Activated gamma-delta T cell treated with anti-CD3 and anti-CD28 coated beads, Interleukin-2, amount 50 U/mL, for 16 hours (primary cell): ENCODE measurements around the gene TCF7L2.

ENCODE experiments used
- DNase-seq: peaks from one replicate; pipeline ENCODE4 v3.0.0-alpha.2; 2020; ENCODE audit warnings: low read depth

Gene TCF7L2

GRCh38 chr10:112948196-112948595 lies 1.9 kb upstream of the TCF7L2 start:
- no peak for DNase-seq

DNA sequence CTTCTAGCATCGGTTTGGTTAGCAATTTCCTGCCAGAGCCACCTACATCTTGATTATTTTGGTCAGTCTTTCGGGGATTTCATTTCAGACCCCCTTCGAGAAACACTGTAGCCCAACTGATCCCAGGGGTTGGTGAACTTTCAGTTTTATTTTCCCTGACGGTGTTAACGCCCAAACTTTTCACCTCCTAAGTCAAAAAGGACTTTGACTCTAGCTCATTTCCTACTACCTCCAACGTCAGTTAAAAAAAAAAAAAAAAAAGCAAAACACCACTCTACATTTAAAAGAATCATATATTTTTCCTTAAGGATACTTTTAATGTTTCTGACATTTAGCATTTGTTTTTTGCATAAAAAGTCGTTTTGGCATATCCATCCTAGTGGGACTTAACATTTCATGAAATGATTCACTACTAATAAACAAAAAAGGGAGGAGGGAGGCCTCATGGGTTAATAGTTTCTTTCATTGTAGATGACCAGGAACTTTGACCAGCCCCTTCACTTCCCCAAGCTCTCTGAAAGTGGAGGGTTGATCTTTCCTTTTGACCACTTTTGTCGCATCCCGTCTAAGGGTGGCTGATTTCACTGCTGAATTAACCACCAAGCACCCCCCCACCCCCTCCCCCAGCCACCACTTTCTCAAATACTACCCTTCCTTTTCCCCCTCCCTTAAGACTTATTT lies 764 bp upstream of the TCF7L2 start:
- no peak for DNase-seq

GRCh38 chr10:112950714-112951358 lies 789 bp downstream of the TCF7L2 start:
- DNase-seq, result no peak

- DNase-seq, result no peak
Observed at GRCh38 chr10:112951359-112952281, 1.6 kb downstream of the TCF7L2 start.

DNA sequence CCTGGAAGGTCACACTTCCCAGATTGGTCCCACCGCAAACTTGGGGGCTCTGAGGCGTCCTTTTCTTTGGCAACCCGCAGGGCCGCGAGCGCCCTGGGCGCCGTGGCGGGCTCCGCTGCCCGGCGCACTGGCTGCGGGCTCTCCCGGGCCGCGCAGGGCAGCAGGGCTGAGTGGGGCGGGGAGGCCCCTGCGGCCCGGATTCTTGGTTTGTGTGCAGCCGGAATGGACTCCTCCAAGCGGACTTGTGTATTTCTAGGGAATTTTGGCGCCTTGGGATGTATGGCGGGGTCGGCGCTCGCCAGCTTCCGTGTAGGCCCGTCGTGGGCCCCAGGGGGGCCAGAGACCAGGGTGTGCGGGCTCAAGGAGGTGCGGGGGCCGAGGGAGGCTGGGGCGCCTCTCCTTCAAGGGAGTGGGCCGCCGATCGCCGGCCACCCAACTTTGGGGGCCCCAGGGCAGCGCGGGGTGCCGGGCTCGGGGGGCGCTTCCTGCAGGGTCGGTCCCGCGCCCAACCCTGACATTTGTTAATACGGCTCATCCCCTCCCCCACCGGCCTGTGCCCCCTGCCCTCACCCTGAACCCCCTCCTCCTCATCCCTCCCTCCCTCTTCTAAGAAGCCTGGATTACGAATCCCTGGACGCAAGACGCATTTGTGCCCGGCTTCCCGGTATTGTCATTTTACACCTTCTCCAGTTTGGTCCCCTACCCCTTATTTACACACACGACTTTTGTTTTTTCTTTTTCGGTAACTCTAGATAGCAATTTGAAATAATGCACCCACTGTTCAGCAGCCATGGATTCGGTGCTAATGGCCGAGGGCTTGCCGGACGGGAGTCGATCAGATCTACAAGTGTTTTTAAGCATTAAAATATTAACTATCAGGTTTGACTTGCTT lies 2.5 kb downstream of the TCF7L2 start:
- no peak for DNase-seq

DNA sequence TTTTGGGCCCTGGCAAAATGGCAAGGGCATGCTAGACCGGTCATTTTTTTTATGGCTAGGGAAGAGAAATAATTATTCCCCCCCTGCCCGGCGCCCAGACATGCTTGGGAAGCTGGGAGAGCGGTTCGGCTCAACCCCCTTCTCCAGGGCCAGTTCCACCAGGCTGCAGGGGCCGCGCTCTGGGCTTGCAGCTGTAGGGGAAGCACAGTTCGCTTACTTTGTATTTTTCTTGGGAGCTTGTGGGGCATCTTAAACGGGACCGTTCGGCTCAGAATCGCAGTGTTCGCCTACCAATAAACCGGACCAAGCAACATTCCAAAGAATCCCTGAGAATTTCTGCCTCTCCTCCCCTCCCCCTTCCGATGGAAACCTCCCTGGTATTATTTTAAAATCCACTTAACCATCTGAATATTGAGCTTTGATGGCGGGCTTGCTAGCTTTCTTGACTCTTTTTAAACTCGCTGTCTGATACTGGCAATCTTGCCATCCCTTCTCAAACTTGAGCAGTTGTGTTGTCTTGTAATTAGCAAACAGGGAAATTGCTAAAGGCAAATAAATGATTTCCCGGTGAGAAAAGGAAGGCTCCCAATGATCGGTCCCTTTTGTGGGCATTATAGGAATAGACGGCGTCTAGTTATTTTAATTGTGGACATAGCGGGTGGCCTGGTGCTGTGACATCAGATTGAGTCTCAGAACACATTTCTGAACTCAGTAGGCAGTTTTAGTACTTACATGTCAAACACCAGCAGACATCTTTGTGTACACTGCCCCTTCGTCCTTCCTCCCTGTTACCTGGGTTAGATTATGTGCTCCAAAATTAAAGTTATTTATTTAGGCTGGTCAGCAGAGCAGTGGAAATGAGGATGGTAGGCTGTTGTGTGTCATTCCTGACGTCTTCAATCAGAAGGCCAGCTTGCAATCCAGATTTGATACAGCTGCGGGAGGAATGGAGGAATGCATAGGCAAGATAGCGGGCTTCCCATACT lies 3.4 kb downstream of the TCF7L2 start:
- DNase-seq, result no peak

DNA sequence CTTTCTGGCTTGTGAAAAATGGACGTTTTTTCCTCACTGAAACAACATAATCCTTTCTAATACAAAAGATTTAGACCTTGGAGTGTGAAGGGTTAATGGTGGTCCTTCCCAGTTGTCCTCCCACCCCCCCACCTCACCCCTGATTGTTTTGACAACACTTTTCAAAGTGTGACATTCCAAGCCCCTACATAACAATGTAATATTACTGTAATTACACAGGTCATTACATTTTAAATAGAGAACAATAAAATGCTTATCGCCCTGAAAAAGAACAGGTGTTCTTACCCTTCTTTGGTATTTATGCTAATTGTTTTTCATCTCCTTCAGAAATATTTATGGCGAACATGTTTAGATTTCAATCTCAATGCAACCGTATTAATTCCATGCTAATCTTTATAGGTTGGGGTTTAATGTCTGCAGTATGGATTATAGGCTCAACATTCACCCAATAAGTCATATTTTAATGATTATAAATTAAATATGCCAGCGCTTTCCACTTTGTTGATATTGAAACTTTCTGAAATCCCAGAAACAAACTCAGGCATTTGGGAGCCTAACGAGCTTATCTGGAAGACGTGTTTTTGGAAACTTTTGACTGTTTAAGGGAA lies 5.0 kb downstream of the TCF7L2 start:
- DNase-seq, result no peak

DNA sequence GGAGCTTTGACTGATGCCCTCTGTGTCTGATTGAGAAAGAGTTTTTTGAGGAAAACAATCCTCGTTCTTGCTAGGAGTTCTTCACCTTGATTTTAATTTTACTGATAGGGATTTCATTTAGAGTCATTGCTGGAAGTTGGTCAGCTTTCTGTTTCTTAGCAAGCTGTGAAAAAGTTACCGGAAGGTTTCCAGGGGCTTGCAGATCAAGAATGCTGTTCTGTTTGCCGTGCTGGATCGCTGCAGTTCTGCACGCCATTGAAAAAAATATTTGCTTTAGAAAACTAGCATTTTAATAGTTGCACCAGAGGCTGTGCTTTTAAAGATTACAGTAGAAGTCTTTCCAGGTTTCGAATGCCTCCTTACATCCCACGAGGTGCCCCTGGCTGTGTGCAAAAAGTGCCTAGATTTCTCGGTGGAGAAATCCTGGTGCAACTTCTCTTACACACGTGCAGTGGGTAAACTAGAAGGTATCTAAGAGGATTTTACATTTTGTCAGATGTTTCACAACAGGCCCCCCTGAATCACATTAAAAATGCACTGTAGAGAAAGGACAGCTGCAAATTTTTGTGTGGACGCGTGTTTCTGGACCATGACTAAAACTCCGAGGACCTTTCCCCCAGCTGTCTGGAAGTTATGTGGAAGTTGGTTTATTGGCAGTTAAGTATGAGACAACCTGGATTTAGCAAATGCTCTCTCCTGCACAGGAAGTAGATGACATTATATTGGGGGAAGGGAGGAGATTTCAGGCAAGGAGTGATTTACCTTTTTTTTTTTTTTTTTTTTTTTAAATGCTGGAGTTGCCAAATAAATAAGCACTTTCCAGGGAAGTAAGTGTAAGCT lies 5.8 kb downstream of the TCF7L2 start:
- DNase-seq, result no peak

DNA sequence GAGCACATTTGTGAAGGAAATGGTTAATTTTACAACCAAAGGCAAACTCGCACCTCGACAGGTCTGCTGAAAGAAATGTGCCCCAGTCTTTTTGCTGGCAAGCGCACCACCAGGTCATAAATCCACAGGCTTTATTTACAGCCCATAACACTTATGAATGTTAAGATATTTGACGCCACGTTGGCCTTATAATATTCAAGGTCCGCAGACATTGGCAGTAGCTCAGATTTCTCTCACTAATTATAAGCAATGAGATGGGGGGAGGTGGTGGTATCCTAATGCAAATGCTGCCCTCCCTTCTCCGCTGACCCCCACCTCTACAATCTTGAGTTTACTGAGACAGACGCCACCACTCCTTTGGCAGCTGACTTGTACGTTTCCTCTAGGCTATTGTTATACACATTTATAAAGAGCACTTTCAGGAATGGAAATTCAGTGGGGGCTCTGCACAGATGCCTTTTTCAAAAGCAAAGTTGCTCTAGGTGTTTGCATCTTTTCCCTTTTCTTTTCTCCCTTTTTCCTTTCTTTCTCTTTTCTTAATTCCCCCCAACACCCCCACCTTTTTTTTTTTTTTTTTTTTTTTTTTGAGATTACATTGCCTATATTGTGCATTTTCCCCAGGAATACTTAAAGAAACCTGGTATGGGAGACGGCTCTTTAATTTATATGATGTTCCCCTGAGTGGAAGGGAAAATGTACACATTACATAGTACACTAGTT lies 6.7 kb downstream of the TCF7L2 start:
- DNase-seq, result no peak

DNA sequence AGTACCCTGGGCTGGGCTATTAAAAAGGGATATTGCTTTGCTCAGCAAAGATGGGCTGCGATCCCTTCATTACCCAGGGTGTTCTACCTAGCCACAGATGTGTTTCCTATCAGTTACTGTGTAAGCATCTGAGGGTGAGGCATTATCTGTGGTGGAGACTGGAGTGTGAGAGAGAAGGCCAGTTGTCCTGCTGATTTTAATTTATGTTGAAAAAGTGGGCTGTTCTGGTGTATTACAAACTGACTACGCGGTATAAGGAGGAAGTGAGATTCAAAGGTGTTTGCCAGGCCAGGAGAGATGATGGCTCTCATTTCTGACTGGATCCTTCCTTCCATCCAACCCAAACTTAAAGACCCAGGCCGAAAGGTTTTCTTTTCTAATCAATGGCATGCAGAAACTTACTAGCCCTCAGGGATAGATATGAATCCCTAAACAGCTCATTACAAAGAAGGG lies 7.6 kb downstream of the TCF7L2 start:
- DNase-seq, result no peak

GRCh38 chr10:112958275-112958995 lies 8.4 kb downstream of the TCF7L2 start:
- no peak for DNase-seq

GRCh38 chr10:112959207-112959838 lies 9.3 kb downstream of the TCF7L2 start:
- no peak for DNase-seq

DNA sequence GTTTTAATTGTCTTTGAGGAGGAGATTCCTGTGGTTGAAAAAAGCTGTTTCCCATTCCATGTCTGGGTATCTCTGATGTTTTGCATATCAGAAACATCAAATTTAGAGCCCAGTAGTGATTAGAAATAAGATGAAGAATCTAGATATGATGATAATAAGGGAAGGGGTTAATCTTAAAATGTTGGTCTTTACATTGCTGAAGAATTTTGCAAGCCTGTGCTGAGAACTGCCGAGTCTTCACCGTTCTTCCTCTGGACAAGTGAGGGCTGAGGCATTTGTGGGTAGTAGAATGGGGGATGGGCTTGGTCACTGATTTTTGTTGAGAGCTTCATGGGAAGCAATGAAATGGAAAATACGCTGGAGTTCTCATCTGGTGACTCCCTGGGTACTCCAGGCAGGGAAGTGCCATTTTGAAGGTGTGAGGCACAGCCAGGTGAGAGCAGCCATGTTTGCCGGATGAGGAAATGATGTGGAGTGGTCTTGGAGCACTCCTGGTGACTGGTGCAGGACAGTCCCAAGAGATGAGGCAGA lies 10.2 kb downstream of the TCF7L2 start:
- DNase-seq, result no peak

GRCh38 chr10:112961609-112962008 lies 11.6 kb downstream of the TCF7L2 start:
- no peak for DNase-seq

DNA sequence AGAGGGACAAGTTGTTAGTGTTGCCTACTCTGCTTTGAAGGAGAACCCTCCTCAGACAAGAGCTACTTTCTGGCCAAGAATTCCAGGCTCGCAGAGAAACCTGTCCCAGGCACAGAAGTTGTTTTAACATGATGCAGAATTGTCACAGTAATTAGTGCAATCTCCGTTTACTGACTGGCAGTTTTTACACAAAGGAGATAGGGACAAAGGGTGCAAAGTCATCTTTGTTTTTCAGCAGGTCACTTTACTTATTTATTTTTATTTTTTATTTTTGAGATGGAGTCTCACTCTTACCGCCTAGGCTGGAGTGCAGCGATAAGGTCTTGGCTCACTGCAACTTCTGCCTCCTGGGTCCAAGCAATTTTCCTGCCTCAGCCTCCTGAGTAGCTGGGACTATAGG lies 12.3 kb downstream of the TCF7L2 start:
- DNase-seq, result no peak

DNA sequence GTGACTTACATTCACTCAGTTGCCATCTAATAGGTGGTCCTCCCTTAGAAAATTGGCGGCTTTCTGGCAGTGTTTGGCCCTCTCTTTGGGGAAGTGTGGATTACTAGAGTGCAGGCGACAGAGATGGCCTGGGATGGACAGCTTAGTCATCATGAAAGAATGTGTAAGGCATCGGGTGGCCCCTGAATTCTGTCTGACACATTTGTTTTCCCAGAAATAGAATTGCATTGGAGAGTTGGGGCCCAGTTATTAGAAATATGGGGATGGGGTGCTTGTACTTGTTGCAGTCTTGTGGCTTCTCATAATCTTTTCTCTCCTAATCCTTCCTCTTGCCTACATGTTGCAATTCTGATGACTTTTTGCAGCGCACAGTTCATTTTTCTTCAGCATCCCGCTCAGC lies 13.8 kb downstream of the TCF7L2 start:
- no peak for DNase-seq

- no peak for DNase-seq
Observed at GRCh38 chr10:112964482-112964881, 14.4 kb downstream of the TCF7L2 start.
